ENCODE data around the gene LRRK2.
"Not testable (repeated sequence)": the region's sequence is repeated elsewhere in the genome, so short reads cannot be mapped to it uniquely, and the experiment has no call there.

Gene LRRK2

GRCh38 chr12:40215982-40216381 lies 8.8 kb upstream of the LRRK2 start:
- no peak for DNase-seq

GRCh38 chr12:40216516-40217288 lies 8.1 kb upstream of the LRRK2 start:
- no peak for DNase-seq

GRCh38 chr12:40219760-40220159 lies 5.0 kb upstream of the LRRK2 start:
- DNase-seq: no peak

GRCh38 chr12:40222247-40222646 lies 2.5 kb upstream of the LRRK2 start:
- no peak for DNase-seq

GRCh38 chr12:40223646-40224045 lies 1.2 kb upstream of the LRRK2 start:
- DNase-seq: no peak

- no peak for DNase-seq
These were observed 663 bp downstream of the LRRK2 start for GRCh38 chr12:40225337-40225983.

- no peak for DNase-seq
These were observed 1.3 kb downstream of the LRRK2 start for GRCh38 chr12:40225984-40226602.

- DNase-seq: no peak
These were observed 1.9 kb downstream of the LRRK2 start for GRCh38 chr12:40226705-40227104.

GRCh38 chr12:40227447-40227846 lies 2.6 kb downstream of the LRRK2 start:
- DNase-seq: no peak

GRCh38 chr12:40228727-40229126 lies 3.9 kb downstream of the LRRK2 start:
- DNase-seq: no peak

GRCh38 chr12:40229690-40230651 lies 5.2 kb downstream of the LRRK2 start:
- no peak for DNase-seq

- DNase-seq: no peak
These were observed 7.8 kb downstream of the LRRK2 start for GRCh38 chr12:40232602-40233001.

GRCh38 chr12:40233741-40234367 lies 9.1 kb downstream of the LRRK2 start:
- no peak for DNase-seq

- no peak for DNase-seq
These were observed 11.6 kb downstream of the LRRK2 start for GRCh38 chr12:40236357-40236850.

- no peak for DNase-seq
These were observed 13.6 kb downstream of the LRRK2 start for GRCh38 chr12:40238266-40238902.

GRCh38 chr12:40238979-40239378 lies 14.2 kb downstream of the LRRK2 start:
- DNase-seq: no peak

- DNase-seq: no peak
These were observed 16.0 kb downstream of the LRRK2 start for GRCh38 chr12:40240779-40241178.

- DNase-seq: no peak
These were observed 16.9 kb downstream of the LRRK2 start for GRCh38 chr12:40241741-40242140.

GRCh38 chr12:40244526-40245156 lies 19.8 kb downstream of the LRRK2 start:
- DNase-seq: not testable (repeated sequence)

GRCh38 chr12:40248034-40248433 lies 23.2 kb downstream of the LRRK2 start:
- no peak for DNase-seq

GRCh38 chr12:40248585-40249297 lies 23.9 kb downstream of the LRRK2 start:
- DNase-seq: no peak

Measured in activated CD4-positive, CD25-positive, alpha-beta regulatory T cell treated with anti-CD3 and anti-CD28 coated beads, Interleukin-2, amount 50 U/mL, for 72 hours (primary cell).